Colonic mucosa (tissue), 4 donors: ENCODE measurements around the gene PTPRT. TPM values are rescaled to one million over a fixed set of nuclear protein-coding genes. Genes with fewer than 3 reads are reported as not detected.
A peak's percentile ranks its signal among the peaks of the same experiment; 100 is the strongest.
"Not testable (repeated sequence)": the region's sequence is repeated elsewhere in the genome, so short reads cannot be mapped to it uniquely, and the experiment has no call there.

Experiments
- DNase-seq: peaks from one replicate; pipeline ENCODE4 v3.0.0-alpha.2; 2020
- H3K27ac ChIP-seq: fragments of 200-600 bp; one replicate; pipeline ENCODE4 v1.8.0; 2021
- H3K27me3 ChIP-seq: fragments of 200-600 bp; one replicate; pipeline ENCODE4 v1.8.0; 2021
- H3K36me3 ChIP-seq: fragments of 200-600 bp; one replicate; pipeline ENCODE4 v1.8.0; 2021
- H3K4me1 ChIP-seq: fragments of 200-600 bp; one replicate; pipeline ENCODE4 v1.8.0; 2021; ENCODE audit warnings: mild to moderate bottlenecking
- H3K4me3 ChIP-seq: fragments of 200-600 bp; one replicate; pipeline ENCODE4 v1.8.0; 2021
- H3K9ac ChIP-seq, 2 donors: one replicate each; pipeline ENCODE4 v1.7.0; 2013; ENCODE audit warnings: control low read depth in 2 of 2, low read depth in 2 of 2, low read length in 2 of 2
- H3K9me3 ChIP-seq: fragments of 200-600 bp; one replicate; pipeline ENCODE4 v1.8.0; 2021
- CTCF ChIP-seq: fragments of 200-600 bp; IDR thresholded peaks from one replicate; pipeline ENCODE4 v1.8.0; 2022; ENCODE audit warnings: antibody characterized with exemption, mild to moderate bottlenecking
- intact Hi-C: fragments of 100-400 bp; cut with DNase I; formaldehyde crosslinking; loops from one replicate; pipeline ENCODE4 v1.14.1; 2022
- total RNA-seq, 2 donors: library from RNA; stranded (reverse); fragmentation: NEBNext Ultra II Directional in 1 of 2; extraction: Animal tissue kit (Norgen Biotek cat#: 25700) in 1 of 2; gene quantifications; one replicate each; pipeline ENCODE4 v1.2.1, GENCODE V29; 2021
- donor health status: healthy.
- donor health status: DM: no; HTN: no; CAD: no.
- donor health status: DM: no; HTN: no; CAD: no.

Gene PTPRT
- total RNA-seq, 2 donors from 2014 or later, result 0.11 to 0.12 TPM

GRCh38 chr20:42914302-42914701 lies 275.4 kb downstream of the PTPRT start:
- Histone ChIP-seq H3K27ac (no peak overlapping the region), H3K36me3 (no peaks in the 10 kb centered on the region), H3K9ac (no peak overlapping the region), H3K27me3 (no peaks in the 10 kb centered on the region), H3K4me1 (no peaks in the 10 kb centered on the region), H3K4me3 (no peak overlapping the region), H3K9me3 (no peaks in the 10 kb centered on the region)
- TF ChIP-seq CTCF, result no peak
- DNase-seq, result no peak
- intact Hi-C loops, result no loop called here

GRCh38 chr20:42910808-42911207 lies 278.9 kb downstream of the PTPRT start:
- intact Hi-C loops, DNase-seq, H3K27ac ChIP-seq, H3K4me1 ChIP-seq, H3K9me3 ChIP-seq, H3K36me3 ChIP-seq, H3K4me3 ChIP-seq, H3K9ac ChIP-seq, H3K27me3 ChIP-seq: not testable (repeated sequence)

- H3K9me3 ChIP-seq, result no peaks in the 10 kb centered on the region
- H3K4me3 ChIP-seq, result no peak overlapping the region
- no peak overlapping the region for H3K27ac ChIP-seq
- H3K27me3 ChIP-seq, result no peaks in the 10 kb centered on the region
- no peak for TF ChIP-seq CTCF
- H3K4me1 ChIP-seq, result no peaks in the 10 kb centered on the region
- H3K36me3 ChIP-seq, result no peaks in the 10 kb centered on the region
- DNase-seq, result no peak
- no peak overlapping the region for H3K9ac ChIP-seq
- intact Hi-C loops, result no loop called here
Measured at GRCh38 chr20:42907730-42908129, 282.0 kb downstream of the PTPRT start.

GRCh38 chr20:42906120-42906519 lies 283.6 kb downstream of the PTPRT start:
- intact Hi-C loops, result no loop called here
- TF ChIP-seq CTCF, result no peak

GRCh38 chr20:42902509-42902908 lies 287.2 kb downstream of the PTPRT start:
- no peak for TF ChIP-seq CTCF
- DNase-seq, result no peak
- Histone ChIP-seq H3K4me3 (no peak overlapping the region), H3K27ac (no peak overlapping the region), H3K9ac (no peak overlapping the region), H3K36me3 (no peaks in the 10 kb centered on the region), H3K27me3 (no peaks in the 10 kb centered on the region), H3K9me3 (no peaks in the 10 kb centered on the region), H3K4me1 (no peaks in the 10 kb centered on the region)
- intact Hi-C loops, result no loop called here

More at GRCh38 chr20:42906120-42906519, 283.6 kb downstream of the PTPRT start:
- Histone ChIP-seq H3K9ac (no peak overlapping the region), H3K36me3 (no peaks in the 10 kb centered on the region), H3K27me3 (no peaks in the 10 kb centered on the region), H3K9me3 (no peaks in the 10 kb centered on the region), H3K27ac (no peak overlapping the region), H3K4me3 (no peak overlapping the region), H3K4me1 (no peaks in the 10 kb centered on the region)
- no peak for DNase-seq

- Histone ChIP-seq H3K27ac (no peak overlapping the region), H3K9ac (no peak overlapping the region), H3K4me1 (no peaks in the 10 kb centered on the region), H3K36me3 (no peaks in the 10 kb centered on the region), H3K27me3 (no peaks in the 10 kb centered on the region), H3K4me3 (no peak overlapping the region), H3K9me3 (no peaks in the 10 kb centered on the region)
- no peak for TF ChIP-seq CTCF
- DNase-seq, result peak; percentile 18
- intact Hi-C loops, result no loop called here
Measured at GRCh38 chr20:42901689-42902440, 287.8 kb downstream of the PTPRT start.

- intact Hi-C loops, result not testable (repeated sequence)
Measured at GRCh38 chr20:42900764-42901163, 288.9 kb downstream of the PTPRT start.

More at GRCh38 chr20:42900764-42901163, 288.9 kb downstream of the PTPRT start:
- not testable (repeated sequence) for H3K27ac ChIP-seq, H3K4me3 ChIP-seq, H3K9ac ChIP-seq, H3K27me3 ChIP-seq, H3K9me3 ChIP-seq, H3K4me1 ChIP-seq, DNase-seq, H3K36me3 ChIP-seq
